GM18505 (cell line): ENCODE measurements around the gene TRERF1.

ENCODE experiments used
- ATAC-seq: cut with Tn5 transposase; IDR thresholded peaks from one replicate; pipeline ENCODE4 v1.9.1; 2021; ENCODE audit not compliant: unreplicated experiment
- POLR2A ChIP-seq: IDR thresholded peaks from 4 replicates; pipeline ENCODE4 v1.6.1; 2011; ENCODE audit warnings: borderline replicate concordance; ENCODE audit not compliant: insufficient read depth, insufficient read length; ENCODE audit errors: extremely low read depth

The TRERF1 gene

DNA sequence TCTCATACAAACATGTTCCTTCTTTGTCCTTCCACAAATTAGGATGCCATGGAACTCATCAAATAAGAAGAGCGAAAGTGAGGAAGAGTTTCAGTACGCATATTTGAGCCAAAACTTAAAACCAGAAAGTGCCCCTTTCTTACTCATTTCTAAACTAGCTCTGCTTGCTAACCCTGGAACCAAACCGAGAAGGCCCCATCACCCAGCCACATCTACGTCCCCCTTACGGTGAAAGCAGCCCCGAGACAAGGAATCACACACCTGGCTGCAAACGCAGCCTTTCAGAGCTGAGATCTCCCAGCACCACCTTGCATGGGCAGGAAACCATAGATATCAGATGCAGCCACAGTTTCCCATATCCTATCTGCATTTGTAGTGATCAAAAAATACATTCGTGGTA is 28.5 kb downstream of the TRERF1 start:
- peak; percentile 45 for ATAC-seq
- no peak for TF ChIP-seq POLR2A

DNA sequence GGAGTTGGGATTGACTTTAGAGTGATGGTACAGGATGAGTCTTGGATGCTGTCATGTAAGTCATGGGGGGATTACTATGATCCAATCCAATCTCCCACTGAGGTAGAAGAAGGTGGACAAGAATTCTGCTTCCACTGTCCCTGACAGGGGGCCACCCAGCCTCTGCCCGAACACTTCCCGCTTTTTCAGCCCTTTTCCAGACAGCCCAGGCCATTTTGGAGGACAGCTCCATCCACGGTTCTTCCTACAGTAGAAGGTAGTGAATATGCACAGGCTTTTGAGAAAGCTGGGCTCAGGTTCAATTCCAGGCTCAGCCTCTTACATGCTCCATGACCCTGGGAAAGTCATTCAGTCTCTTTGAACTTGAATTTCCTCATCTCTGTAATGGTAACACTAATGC is 31.0 kb downstream of the TRERF1 start:
- ATAC-seq = no peak
- no peak for TF ChIP-seq POLR2A

DNA sequence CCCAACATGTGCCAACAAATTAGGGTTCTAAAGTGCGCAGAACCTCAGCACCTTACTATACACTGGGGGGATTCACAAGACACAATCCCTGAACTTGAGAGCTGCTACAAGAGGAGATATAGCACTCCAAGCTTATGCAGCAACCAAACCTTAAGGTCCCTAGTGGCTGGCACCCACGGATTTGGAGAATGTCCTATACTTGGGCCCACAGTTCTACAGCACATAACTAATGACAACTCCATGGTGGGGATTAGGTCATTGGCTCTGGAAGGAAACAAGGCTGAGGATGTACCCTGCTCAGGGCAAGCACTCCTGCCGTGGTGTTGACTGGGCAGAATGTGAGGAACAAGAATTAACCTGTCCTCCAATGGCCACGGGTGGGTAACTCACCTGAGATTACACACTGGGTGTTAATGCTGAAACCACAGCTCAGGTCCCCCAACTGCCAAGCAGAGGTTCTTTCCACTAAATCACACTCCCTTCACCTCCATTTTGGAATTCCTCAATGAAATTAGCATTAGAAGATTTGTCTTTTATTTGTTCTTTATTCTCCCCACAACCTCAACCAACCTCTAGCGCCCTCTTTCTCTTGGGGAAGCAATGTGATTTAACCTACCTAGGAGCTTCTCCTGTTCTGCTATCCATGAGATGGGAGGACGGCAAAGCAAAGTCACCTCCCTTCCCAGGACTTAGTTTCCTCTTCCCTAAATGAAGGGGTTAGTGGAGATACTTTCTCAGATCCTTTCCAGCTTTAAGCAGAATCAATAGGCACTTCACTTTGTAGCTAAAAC is 32.0 kb downstream of the TRERF1 start:
- TF ChIP-seq POLR2A = no peak
- ATAC-seq = no peak

DNA sequence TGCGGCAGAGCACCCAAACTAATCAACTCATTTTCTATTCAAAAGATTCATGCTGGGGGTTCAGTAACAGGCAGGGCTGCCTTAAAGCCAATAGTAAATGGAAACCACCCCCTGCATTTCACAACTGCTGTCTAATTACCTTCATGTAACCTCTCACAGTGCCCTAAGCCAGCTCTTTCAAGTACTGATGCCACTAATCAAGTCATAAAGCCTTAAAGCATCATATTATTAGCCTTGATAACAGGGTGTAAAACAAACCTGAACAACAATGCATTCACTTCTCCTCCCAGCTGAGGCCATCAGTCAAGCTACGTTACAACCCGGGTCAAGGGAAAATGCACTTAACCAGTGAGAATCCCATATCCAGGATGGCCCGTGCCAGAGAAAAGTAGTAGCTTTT is 33.0 kb downstream of the TRERF1 start:
- no peak for ATAC-seq
- TF ChIP-seq POLR2A = no peak

DNA sequence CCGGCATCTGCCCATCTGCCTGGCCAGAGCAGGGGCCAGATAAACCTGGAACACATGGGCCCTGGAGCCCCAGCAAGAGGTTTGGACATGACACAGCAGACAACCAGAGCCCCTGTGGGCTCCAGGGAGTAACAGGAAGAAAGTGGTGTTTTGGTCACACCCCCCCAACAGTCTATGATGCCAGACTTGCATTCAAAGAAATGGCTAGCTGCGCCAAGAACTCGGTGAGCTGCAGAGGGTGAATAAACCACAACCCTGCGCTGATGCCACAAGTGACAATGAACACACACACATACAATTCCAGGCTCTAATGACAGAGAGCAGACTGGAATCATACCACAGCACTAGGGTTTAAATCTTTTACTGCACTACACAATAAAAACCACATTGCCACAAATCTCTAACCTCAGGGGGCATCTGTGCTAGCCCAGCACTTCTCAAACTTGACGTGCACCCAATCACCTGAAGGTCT is 34.0 kb downstream of the TRERF1 start:
- no peak for ATAC-seq
- TF ChIP-seq POLR2A = no peak

DNA sequence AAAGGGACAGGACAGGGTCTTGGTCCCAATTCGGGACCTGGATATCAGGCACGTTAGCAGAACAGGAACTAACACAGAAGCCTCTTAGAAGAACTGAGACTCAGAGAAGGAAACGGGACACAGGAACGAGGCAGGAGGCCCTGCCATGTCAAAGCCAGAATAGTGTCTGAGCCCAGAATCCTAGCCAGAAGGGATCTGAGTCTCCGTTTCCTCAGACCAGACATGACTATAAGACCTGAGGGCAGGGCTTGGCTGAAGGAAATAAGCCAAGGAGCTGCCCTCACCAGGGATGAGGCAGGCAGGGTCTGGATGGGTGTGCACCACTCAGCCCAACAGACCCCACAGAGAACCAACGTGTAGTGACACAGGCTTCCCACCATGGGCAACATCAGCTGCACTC is 40.3 kb downstream of the TRERF1 start:
- TF ChIP-seq POLR2A = no peak
- ATAC-seq = no peak

DNA sequence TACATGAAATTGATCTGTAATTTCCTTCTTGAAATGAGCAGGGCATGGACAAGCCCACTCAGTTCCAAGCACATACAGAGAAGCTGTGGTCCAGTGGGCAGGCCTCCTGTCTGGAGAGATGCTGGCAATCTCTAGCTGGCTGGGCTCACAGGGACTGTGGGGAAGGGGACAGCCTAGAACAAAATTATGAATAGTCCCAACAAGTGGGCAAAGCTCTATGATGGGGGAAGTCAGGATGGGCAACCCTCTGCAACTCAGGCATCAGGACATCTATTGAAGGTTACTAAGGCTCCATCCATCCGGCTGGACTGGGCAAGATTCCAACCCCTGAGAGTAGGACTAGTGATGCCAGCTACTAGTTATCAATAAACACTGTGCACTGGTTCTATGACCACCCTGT is 40.9 kb downstream of the TRERF1 start:
- ATAC-seq = no peak
- TF ChIP-seq POLR2A = no peak

DNA sequence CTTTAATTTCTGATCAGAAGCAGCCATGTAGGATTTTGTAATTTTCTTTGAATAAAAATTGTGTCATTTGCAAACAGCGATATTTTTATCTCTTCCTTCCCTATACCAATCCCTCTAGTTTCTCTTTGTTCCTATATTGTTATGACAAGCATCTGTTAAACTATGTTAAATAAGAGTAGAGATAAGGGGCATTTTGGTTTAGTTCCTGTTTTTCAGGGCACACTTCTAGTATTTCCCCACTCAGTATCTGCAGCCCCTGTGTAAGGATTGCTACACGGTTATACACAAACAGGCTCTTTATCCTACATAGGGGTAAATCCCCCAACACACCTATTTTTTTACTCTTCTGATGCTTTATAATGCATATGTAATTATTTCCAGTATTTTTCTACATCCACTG is 42.1 kb downstream of the TRERF1 start:
- ATAC-seq = no peak

DNA sequence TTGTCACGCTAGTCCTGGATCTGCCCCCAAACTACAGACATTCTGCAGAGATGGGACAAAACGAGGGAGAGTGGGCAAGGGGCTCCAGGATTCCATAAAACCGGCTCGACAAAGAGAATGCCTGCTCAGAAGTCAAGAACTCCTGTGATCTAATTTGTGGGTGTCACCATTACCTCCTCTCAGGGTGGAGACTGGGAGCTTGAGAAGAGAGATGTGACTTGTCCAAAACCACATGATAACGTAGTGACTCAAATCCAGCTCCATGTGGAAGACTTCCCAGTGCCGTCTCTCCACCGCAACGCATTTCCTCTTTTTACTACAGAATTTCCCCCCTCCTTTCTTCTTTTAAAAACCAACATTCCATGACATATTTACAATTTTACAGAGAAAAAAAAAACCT is 44.3 kb downstream of the TRERF1 start:
- no peak for ATAC-seq

More for the DNA sequence above, 42.1 kb downstream of the TRERF1 start:
- TF ChIP-seq POLR2A = no peak

DNA sequence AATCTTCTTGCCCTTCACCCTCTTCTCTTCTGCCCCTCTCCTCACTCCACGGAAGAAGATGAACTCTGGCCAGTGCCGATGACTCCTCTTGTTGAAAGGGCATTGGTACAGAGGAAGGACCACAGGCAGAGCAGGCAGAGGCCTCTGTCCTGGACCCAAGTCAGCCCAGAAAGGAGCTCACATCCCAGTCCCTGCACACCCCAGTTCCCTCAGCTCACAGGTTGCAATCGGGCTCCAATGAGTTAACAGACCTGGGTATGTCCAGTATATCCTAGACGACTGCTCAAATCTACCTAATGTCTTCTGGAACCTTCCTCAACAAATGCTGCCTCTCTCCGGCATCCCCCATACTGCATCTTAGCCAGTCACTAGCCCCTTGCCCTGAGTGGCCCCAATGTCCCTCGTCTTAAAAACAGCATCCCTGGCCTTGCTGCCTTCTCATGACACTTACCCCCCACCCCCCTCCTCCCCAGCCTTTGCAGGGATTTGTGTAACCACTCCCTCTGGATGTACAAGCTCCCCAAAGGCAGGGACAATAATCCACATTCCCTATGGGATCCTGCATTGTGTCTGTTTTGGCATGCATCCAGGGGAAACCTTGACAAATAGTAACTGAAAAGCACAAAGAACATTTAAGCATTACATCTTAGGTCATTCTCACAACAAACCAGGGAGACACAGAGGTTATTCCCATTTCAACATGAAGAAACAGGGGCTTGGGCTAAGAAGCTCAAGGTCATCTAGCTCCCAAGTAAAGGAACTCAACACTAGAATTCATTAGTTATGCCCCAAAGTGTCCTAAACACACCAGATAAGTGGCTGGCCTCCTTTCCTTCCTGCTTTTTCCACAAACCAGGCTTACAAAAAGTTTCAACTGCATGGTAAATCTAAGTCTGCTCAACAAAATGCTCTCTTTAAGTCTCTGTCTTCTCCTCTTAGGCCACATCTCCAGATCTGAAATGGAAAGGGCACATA is 45.1 kb downstream of the TRERF1 start:
- no peak for TF ChIP-seq POLR2A
- no peak for ATAC-seq

More for the DNA sequence above, 44.3 kb downstream of the TRERF1 start:
- TF ChIP-seq POLR2A = no peak

DNA sequence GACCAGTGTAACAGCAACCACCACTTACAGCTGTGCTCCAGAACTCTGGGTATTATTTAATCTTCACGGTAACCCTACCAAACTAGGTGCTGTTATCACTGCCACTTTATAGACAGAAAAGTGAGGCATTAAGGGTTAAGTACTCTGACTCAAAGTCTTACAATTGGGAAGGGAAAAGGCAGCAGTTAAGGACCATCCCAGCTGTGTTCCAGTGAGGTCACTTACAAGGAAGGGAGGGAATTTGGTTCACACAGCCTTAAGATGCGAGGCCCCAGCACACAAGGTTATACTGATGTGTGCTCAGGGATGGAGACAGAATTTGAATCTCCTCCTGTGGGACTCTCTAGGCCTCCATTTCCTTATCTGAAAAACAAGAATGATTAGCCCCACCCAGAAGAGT is 46.7 kb downstream of the TRERF1 start:
- ATAC-seq = no peak
- no peak for TF ChIP-seq POLR2A

DNA sequence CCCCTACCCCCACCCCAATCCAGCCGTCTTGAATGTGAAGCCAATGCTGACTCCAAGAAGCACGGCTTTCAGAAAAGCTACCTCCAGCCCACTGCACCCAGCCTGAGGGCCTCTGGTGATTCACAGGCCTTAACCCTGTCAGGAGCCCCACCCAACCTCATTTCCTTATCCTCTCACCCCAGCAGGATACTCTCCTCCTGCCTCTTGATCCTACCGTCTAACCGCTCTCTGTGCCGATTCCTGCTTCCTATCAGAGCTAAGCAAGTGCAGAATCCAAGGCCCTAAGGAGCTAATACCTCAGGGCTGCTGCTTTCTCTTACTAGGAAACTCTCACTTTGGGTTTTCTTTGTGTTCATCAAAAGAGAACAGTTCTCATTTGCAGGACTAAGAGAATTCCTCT is 47.2 kb downstream of the TRERF1 start:
- ATAC-seq = no peak
- TF ChIP-seq POLR2A = no peak

DNA sequence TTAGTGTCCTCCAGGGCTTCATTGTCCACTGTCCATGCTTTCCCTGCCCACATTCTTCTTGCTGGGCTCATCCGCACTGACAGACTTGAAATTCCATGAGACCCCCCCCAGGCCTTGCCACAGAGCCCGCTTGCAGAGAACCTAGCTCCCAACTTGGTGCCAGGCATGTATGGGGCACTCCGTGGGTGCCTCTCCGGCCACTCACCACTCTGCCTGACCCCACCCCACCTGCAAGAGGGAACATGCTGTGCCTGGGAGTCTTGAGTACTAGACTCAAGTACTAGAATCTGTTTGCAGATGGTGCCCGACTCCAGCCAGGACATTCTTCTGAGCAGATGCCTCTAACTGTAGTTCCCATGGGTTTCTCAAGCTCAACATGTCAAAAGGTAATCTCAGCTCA is 47.9 kb downstream of the TRERF1 start:
- ATAC-seq = no peak
- TF ChIP-seq POLR2A = no peak
